AG10803 (cell line): ENCODE data around the gene CSNK1E.
A peak's percentile ranks its signal among the peaks of the same experiment; 100 is the strongest.

ENCODE experiments used
- DNase-seq: peaks from one replicate; pipeline ENCODE4 v3.0.0; 2010; ENCODE audit warnings: low read depth
- H3K4me3 ChIP-seq: 2 replicates; pipeline ENCODE4 v1.5.1; 2011; ENCODE audit warnings: mild to moderate bottlenecking, low read length, control low read depth
- CTCF ChIP-seq: conservative IDR thresholded peaks from 2 replicates; pipeline ENCODE4 v1.5.1; 2011; ENCODE audit warnings: mild to moderate bottlenecking, low read length, control low read depth, inconsistent platforms

Gene CSNK1E

GRCh38 chr22:38309614-38310517, 7.4 kb downstream of the CSNK1E start:
- H3K4me3 ChIP-seq, result 0 out of 2 replicates have a peak overlapping the region, but pooled peaks have one; percentile 7
- DNase-seq, result peak; percentile 43
- no peak for TF ChIP-seq CTCF

GRCh38 chr22:38308791-38309498, 8.3 kb downstream of the CSNK1E start:
- H3K4me3 ChIP-seq, result no peak overlapping the region
- TF ChIP-seq CTCF, result no peak
- no peak for DNase-seq

DNA sequence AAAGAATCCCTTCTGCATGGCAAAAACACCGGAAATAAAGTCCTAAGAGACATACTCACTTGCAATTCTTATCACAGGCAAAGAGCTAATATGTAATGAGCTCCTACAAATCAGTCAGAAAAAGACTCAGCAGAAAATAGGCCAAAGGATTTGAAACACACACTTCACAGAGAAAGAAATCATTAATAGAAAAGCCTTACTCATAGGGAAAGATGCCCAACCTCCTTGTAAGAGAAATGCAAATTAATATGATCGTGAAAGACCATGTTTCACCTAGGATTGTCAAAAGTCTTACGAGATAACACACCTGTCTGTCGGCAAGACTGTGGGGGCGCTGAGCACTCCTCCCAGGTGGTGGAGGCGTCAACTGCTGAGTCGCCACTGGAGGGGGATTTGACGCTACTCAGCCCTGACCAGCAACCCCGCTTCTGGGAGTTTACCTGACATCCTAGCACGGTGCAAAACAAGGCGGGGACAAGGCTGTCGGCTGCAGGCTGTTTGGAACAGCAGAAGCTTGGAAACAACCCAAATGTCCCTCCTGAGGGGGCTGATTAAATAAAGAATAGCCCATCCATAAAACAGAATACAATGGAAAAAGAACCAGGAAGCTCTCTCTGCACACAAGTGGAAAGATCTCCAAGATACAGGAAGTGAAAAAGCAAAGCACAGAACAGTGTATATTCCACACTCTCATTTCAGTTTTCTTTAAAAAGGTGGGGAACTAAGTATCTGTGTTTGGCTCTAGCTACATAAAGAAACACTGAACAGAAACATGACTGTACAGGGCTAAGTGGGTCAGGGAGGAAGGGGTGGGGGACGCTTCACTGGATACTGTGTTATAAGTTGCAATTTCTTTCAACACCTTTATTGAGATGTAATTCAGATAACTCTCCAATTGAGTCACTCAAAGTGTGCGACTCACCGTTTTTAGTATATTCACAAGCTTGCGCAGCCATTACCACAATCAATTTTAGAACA, 11.5 kb downstream of the CSNK1E start:
- no peak for DNase-seq
- no peak for TF ChIP-seq CTCF
- H3K4me3 ChIP-seq, result no peak overlapping the region

DNA sequence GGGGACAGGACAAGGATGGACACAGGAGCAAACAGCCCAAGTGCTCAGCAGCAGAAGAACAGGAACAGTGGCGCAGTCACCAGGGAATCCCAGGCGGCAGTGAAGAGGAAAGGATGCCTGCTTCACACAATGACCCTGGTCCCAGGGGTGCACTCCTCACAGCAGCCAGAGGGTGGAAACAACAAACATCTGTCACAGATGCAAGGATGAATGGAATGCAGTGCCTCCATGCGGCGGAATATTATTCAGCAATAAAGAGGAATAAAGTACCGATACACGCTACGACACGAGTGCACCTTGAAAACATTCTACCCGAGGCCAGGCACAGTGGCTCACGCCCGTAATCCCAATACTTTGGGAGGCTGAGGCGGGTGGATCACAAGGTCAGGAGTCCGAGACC, 12.7 kb downstream of the CSNK1E start:
- H3K4me3 ChIP-seq, result no peak overlapping the region
- peak; percentile 35; the same call in 1 of the 2 replicates for TF ChIP-seq CTCF
- no peak for DNase-seq

DNA sequence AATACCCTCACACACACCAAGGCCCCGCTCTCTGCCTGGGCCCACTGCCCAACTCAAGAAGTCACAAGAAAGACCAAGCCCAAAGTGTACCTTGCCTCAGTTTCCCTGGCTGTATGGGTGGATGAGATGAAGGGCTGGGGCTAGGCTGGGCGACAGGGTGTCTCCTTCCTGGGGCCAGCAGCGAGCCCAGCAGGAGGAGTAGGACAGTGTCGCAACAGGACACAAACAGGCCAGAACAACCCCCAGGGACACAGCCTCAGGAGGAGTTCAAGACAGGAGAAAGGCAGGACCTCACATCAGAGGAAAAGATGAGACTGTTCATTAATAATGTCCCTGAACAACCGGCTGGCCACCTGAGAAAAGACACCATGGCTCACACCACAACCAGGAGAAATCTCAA, 13.3 kb downstream of the CSNK1E start:
- no peak for DNase-seq
- H3K4me3 ChIP-seq, result no peak overlapping the region
- no peak for TF ChIP-seq CTCF

GRCh38 chr22:38302906-38303305, 14.3 kb downstream of the CSNK1E start:
- no peak overlapping the region for H3K4me3 ChIP-seq
- TF ChIP-seq CTCF, result no peak

More at GRCh38 chr22:38302906-38303305, 14.3 kb downstream of the CSNK1E start:
- DNase-seq, result no peak
